HEK293 (cell line): ENCODE data around the gene YOD1.

Experiments
- HOXC10 ChIP-seq: sonication (generic); formaldehyde crosslinking; IDR thresholded peaks from 2 replicates; pipeline ENCODE4 v1.8.1; 2023; ENCODE audit warnings: mild to moderate bottlenecking, missing genetic modification reagents
- HOXD13 ChIP-seq: sonication (generic); formaldehyde crosslinking; IDR thresholded peaks from 2 replicates; pipeline ENCODE4 v1.8.0; 2022; ENCODE audit warnings: missing genetic modification reagents, borderline replicate concordance
- INSM2 ChIP-seq: fragments of 450-650 bp; formaldehyde crosslinking; IDR thresholded peaks from 2 replicates; pipeline ENCODE4 v1.5.1; 2016; ENCODE audit warnings: missing biosample characterization, missing genetic modification characterization
- KLF8 ChIP-seq: fragments of 450-650 bp; formaldehyde crosslinking; IDR thresholded peaks from 2 replicates; pipeline ENCODE4 v1.5.1; 2016; ENCODE audit warnings: missing biosample characterization, missing genetic modification characterization
- KLF9 ChIP-seq: fragments of 450-650 bp; formaldehyde crosslinking; IDR thresholded peaks from 2 replicates; pipeline ENCODE4 v1.5.1; 2016; ENCODE audit warnings: missing biosample characterization, missing genetic modification characterization, low read depth
- MEIS1 ChIP-seq: sonication (generic); formaldehyde crosslinking; IDR thresholded peaks from 2 replicates; pipeline ENCODE4 v1.8.1; 2022; ENCODE audit warnings: missing genetic modification reagents, mild to moderate bottlenecking, borderline replicate concordance
- MYNN ChIP-seq: fragments of 450-650 bp; formaldehyde crosslinking; IDR thresholded peaks from 2 replicates; pipeline ENCODE4 v1.5.1; 2016; ENCODE audit warnings: missing biosample characterization, missing genetic modification characterization, borderline replicate concordance
- OSR2 ChIP-seq: fragments of 450-650 bp; formaldehyde crosslinking; IDR thresholded peaks from 2 replicates; pipeline ENCODE4 v1.5.1; 2016; ENCODE audit warnings: missing biosample characterization, missing genetic modification characterization
- PRDM4 ChIP-seq: fragments of 450-650 bp; formaldehyde crosslinking; IDR thresholded peaks from 2 replicates; pipeline ENCODE4 v1.5.1; 2017; ENCODE audit warnings: missing biosample characterization, missing genetic modification characterization
- SALL2 ChIP-seq: fragments of 450-650 bp; formaldehyde crosslinking; IDR thresholded peaks from 2 replicates; pipeline ENCODE4 v1.5.0; 2017; ENCODE audit warnings: missing biosample characterization, mild to moderate bottlenecking, missing genetic modification characterization, borderline replicate concordance
- ZBTB1 ChIP-seq: fragments of 450-650 bp; formaldehyde crosslinking; IDR thresholded peaks from 2 replicates; pipeline ENCODE4 v1.5.1; 2016; ENCODE audit warnings: missing biosample characterization, missing genetic modification characterization
- ZBTB17 ChIP-seq: fragments of 450-650 bp; formaldehyde crosslinking; IDR thresholded peaks from 2 replicates; pipeline ENCODE4 v1.5.1; 2016; ENCODE audit warnings: missing biosample characterization, missing genetic modification characterization
- ZBTB20 ChIP-seq: fragments of 450-650 bp; formaldehyde crosslinking; IDR thresholded peaks from 2 replicates; pipeline ENCODE4 v1.5.1; 2016; ENCODE audit warnings: missing biosample characterization, missing genetic modification characterization
- ZNF114 ChIP-seq: fragments of 450-650 bp; formaldehyde crosslinking; IDR thresholded peaks from 2 replicates; pipeline ENCODE4 v1.5.0; 2017; ENCODE audit warnings: missing biosample characterization, missing genetic modification characterization
- ZNF132 ChIP-seq: fragments of 450-650 bp; formaldehyde crosslinking; IDR thresholded peaks from 2 replicates; pipeline ENCODE4 v1.5.1; 2017; ENCODE audit warnings: missing biosample characterization, missing genetic modification characterization, borderline replicate concordance
- ZNF138 ChIP-seq: fragments of 450-650 bp; formaldehyde crosslinking; IDR thresholded peaks from 2 replicates; pipeline ENCODE4 v1.5.1; 2016; ENCODE audit warnings: missing biosample characterization, missing genetic modification characterization, borderline replicate concordance
- ZNF155 ChIP-seq: fragments of 450-650 bp; formaldehyde crosslinking; IDR thresholded peaks from 2 replicates; pipeline ENCODE4 v1.5.1; 2016; ENCODE audit warnings: missing biosample characterization, missing genetic modification characterization
- ZNF221 ChIP-seq: fragments of 450-650 bp; formaldehyde crosslinking; IDR thresholded peaks from 2 replicates; pipeline ENCODE4 v1.5.1; 2017; ENCODE audit warnings: missing biosample characterization, missing genetic modification characterization, borderline replicate concordance
- ZNF23 ChIP-seq: fragments of 450-650 bp; formaldehyde crosslinking; IDR thresholded peaks from 2 replicates; pipeline ENCODE4 v1.5.1; 2016; ENCODE audit warnings: missing biosample characterization, missing genetic modification characterization, borderline replicate concordance
- ZNF341 ChIP-seq: fragments of 450-650 bp; formaldehyde crosslinking; IDR thresholded peaks from 2 replicates; pipeline ENCODE4; 2016; ENCODE audit warnings: low read depth, missing biosample characterization, missing genetic modification characterization
- ZNF416 ChIP-seq: fragments of 450-650 bp; formaldehyde crosslinking; IDR thresholded peaks from 2 replicates; pipeline ENCODE4 v1.5.1; 2016; ENCODE audit warnings: missing biosample characterization, missing genetic modification characterization
- ZNF426 ChIP-seq: fragments of 450-650 bp; formaldehyde crosslinking; IDR thresholded peaks from 2 replicates; pipeline ENCODE4 v1.5.1; 2017; ENCODE audit warnings: missing biosample characterization, missing genetic modification characterization, mild to moderate bottlenecking, inconsistent platforms, moderate library complexity
- ZNF510 ChIP-seq: fragments of 450-650 bp; formaldehyde crosslinking; IDR thresholded peaks from 2 replicates; pipeline ENCODE4 v1.5.1; 2018; ENCODE audit warnings: mild to moderate bottlenecking, missing genetic modification characterization, missing biosample characterization; ENCODE audit not compliant: insufficient replicate concordance
- ZNF513 ChIP-seq: fragments of 450-650 bp; IDR thresholded peaks from 2 replicates; pipeline ENCODE4 v1.5.1; 2018; ENCODE audit warnings: missing biosample characterization, missing genetic modification characterization
- ZNF529 ChIP-seq: fragments of 450-650 bp; formaldehyde crosslinking; IDR thresholded peaks from 2 replicates; pipeline ENCODE4 v1.5.1; 2017; ENCODE audit warnings: missing genetic modification characterization, missing biosample characterization; ENCODE audit not compliant: insufficient replicate concordance
- ZNF549 ChIP-seq: fragments of 450-650 bp; IDR thresholded peaks from 2 replicates; pipeline ENCODE4 v1.5.1; 2018; ENCODE audit warnings: missing biosample characterization, missing genetic modification characterization, mild to moderate bottlenecking, inconsistent platforms, moderate library complexity
- ZNF610 ChIP-seq: fragments of 450-650 bp; formaldehyde crosslinking; IDR thresholded peaks from 2 replicates; pipeline ENCODE4 v1.5.1; 2016; ENCODE audit warnings: missing biosample characterization, missing genetic modification characterization, borderline replicate concordance
- ZNF621 ChIP-seq: fragments of 450-650 bp; formaldehyde crosslinking; IDR thresholded peaks from 2 replicates; pipeline ENCODE4 v1.5.1; 2017; ENCODE audit warnings: missing biosample characterization, missing genetic modification characterization
- ZNF670 ChIP-seq: fragments of 450-650 bp; formaldehyde crosslinking; IDR thresholded peaks from 2 replicates; pipeline ENCODE4 v1.5.1; 2016; ENCODE audit warnings: missing biosample characterization, missing genetic modification characterization, low read depth
- ZNF785 ChIP-seq: fragments of 450-650 bp; formaldehyde crosslinking; IDR thresholded peaks from 2 replicates; pipeline ENCODE4 v1.5.1; 2016; ENCODE audit warnings: missing biosample characterization, missing genetic modification characterization
- ZSCAN16 ChIP-seq: fragments of 450-650 bp; formaldehyde crosslinking; IDR thresholded peaks from 2 replicates; pipeline ENCODE4 v1.5.1; 2016; ENCODE audit warnings: missing biosample characterization, missing genetic modification characterization
- ZSCAN30 ChIP-seq: fragments of 450-650 bp; IDR thresholded peaks from 2 replicates; pipeline ENCODE4 v1.5.1; 2018; ENCODE audit warnings: missing biosample characterization, mild to moderate bottlenecking, missing genetic modification characterization, moderate library complexity
- ZXDB ChIP-seq: fragments of 450-650 bp; formaldehyde crosslinking; IDR thresholded peaks from 2 replicates; pipeline ENCODE4 v1.5.1; 2016; ENCODE audit warnings: missing biosample characterization, missing genetic modification characterization
- TF ChIP-seq, protein P1 (sequence below): fragments of 450-650 bp; formaldehyde crosslinking; IDR thresholded peaks from 2 replicates; pipeline ENCODE4 v1.5.1; 2016; ENCODE audit warnings: missing biosample characterization, missing genetic modification characterization

Gene YOD1

DNA sequence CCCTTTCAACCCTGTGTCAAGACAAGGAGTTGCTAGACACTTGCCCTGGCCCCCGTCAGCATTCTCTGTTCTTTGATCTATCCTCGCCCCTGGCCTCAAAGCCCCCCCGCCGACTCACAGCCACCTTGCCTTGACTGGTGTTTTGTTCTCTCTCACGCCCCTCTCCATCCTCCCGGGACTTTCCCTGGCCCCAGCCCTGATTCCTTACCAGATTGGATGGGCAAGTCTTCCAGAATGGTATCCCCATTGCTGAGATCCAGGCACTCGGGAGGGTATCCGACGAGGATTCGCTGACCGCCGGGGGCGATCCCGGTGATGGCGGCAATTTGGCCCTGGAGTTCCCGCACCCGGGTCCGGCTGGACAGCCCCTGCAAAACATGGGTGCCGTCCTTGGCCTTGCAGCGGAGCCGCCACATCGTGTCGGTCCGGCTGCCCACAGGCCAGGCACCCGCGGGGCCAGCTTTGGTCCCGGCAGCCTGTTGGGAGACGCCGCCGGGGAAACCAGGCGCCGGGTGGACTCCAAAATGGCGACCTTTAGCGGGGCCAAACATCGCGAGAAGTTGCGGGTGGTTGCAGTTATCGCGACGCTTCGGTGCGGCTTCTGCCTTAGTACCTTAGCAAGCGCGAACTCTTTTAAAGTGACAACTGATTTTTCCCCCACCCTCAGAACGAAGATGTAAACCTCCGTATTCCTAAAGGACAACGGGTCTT, 373 bp downstream of the YOD1 start (continued):
- TF ChIP-seq KLF9 (tag by site-specific recombination), result no peak
- no peak for TF ChIP-seq ZNF23 (tag by site-specific recombination)
- TF ChIP-seq ZNF513 (tag by site-specific recombination), result no peak
- TF ChIP-seq ZSCAN30, result 0 out of 2 replicates have a peak, but pooled peaks have one; percentile 12
- TF ChIP-seq ZNF114, result no peak
- no peak for TF ChIP-seq ZNF155 (tag by site-specific recombination)
- TF ChIP-seq ZNF785 (tag by site-specific recombination), result no peak
- no peak for TF ChIP-seq ZNF549 (tag by site-specific recombination)
- TF ChIP-seq ZBTB1 (tag by site-specific recombination), result no peak
- TF ChIP-seq ZNF221, result no peak
- TF ChIP-seq MEIS1 (CRISPR knock-in tag), result no peak
- no peak for TF ChIP-seq ZNF426
- TF ChIP-seq, protein P1, sequence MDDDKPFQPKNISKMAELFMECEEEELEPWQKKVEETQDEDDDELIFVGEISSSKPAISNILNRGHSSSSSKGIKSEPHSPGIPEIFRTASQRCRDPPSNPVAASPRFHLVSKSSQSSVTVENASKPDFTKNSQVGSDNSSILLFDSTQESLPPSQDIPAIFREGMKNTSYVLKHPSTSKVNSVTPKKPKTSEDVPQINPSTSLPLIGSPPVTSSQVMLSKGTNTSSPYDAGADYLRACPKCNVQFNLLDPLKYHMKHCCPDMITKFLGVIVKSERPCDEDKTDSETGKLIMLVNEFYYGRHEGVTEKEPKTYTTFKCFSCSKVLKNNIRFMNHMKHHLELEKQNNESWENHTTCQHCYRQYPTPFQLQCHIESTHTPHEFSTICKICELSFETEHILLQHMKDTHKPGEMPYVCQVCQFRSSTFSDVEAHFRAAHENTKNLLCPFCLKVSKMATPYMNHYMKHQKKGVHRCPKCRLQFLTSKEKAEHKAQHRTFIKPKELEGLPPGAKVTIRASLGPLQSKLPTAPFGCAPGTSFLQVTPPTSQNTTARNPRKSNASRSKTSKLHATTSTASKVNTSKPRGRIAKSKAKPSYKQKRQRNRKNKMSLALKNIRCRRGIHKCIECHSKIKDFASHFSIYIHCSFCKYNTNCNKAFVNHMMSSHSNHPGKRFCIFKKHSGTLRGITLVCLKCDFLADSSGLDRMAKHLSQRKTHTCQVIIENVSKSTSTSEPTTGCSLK (tag by site-specific recombination), result no peak
- no peak; the same call in none of the 2 replicates for TF ChIP-seq ZXDB
- no peak for TF ChIP-seq ZNF621
- TF ChIP-seq MYNN (tag by site-specific recombination), result no peak
- peak; percentile 83 for TF ChIP-seq ZBTB20 (tag by site-specific recombination)
- TF ChIP-seq ZNF510 (tag by site-specific recombination), result no peak
- no peak for TF ChIP-seq INSM2 (tag by site-specific recombination)
- TF ChIP-seq ZSCAN16, result no peak
- TF ChIP-seq ZNF341 (tag by site-specific recombination), result peak; percentile 41; the same call in 1 of the 2 replicates
- no peak for TF ChIP-seq ZNF138 (tag by site-specific recombination)
- TF ChIP-seq ZNF132 (tag by site-specific recombination), result no peak
- no peak for TF ChIP-seq ZNF610 (tag by site-specific recombination)
- peak; percentile 23 for TF ChIP-seq KLF8 (tag by site-specific recombination)
- TF ChIP-seq ZNF670 (tag by site-specific recombination), result no peak
- no peak for TF ChIP-seq PRDM4
- peak; percentile 40 for TF ChIP-seq ZBTB17 (tag by site-specific recombination)
- TF ChIP-seq ZNF529 (tag by site-specific recombination), result no peak
- TF ChIP-seq HOXD13 (CRISPR knock-in tag), result no peak
- TF ChIP-seq ZNF416 (tag by site-specific recombination), result no peak
- TF ChIP-seq OSR2 (tag by site-specific recombination), result 0 out of 2 replicates have a peak, but pooled peaks have one; percentile 7
- no peak for TF ChIP-seq SALL2 (tag by site-specific recombination)
- no peak for TF ChIP-seq HOXC10 (CRISPR knock-in tag)
